ENCODE measurements around the gene TENM3.

GRCh38 chr4:182286035-182286434 lies 42.8 kb downstream of the TENM3 start:
- TF ChIP-seq CTCF (IDR thresholded peaks at IDR 0.05): no peak
- TF ChIP-seq POLR2A (IDR thresholded peaks at IDR 0.05): no peak

All from esophagus squamous epithelium (tissue), 4 donors.